Stomach (tissue), 9 donors: ENCODE data around the gene PLEKHH2. TPM values are rescaled to one million over a fixed set of nuclear protein-coding genes. Genes with fewer than 3 reads are reported as not detected.
"Not testable (repeated sequence)": the region's sequence is repeated elsewhere in the genome, so short reads cannot be mapped to it uniquely, and the experiment has no call there.

Experiments
- DNase-seq, 2 donors: peaks; one replicate each; pipeline versions ENCODE4 v3.0.0 to v3.0.0-alpha.2; 2013 to 2019
- H3K27ac ChIP-seq, 5 donors: fragments of 200-600 bp in 4 of 5; sonication (generic) in 4 of 5; one replicate each; pipeline ENCODE4 v1.5.1; 2013 to 2019; ENCODE audit warnings: mild to moderate bottlenecking in 1 of 5, moderate library complexity in 1 of 5
- H3K27me3 ChIP-seq, 3 donors: fragments of 200-600 bp; sonication (generic); one replicate each; pipeline ENCODE4 v1.5.1; 2017 to 2019; ENCODE audit warnings: mixed run types in 1 of 3
- H3K36me3 ChIP-seq, 4 donors: fragments of 200-600 bp; sonication (generic); 1 replicate in 3 of 4; 2 replicates in 1 of 4; pipeline ENCODE4 v1.5.1; 2016 to 2019
- H3K4me1 ChIP-seq, 4 donors: fragments of 200-600 bp; sonication (generic); one replicate each; pipeline ENCODE4 v1.5.1; 2016 to 2019
- H3K4me3 ChIP-seq, 4 donors: fragments of 200-600 bp; sonication (generic) in 3 of 4; one replicate each; pipeline ENCODE4 v1.5.1; 2016 to 2019; ENCODE audit warnings: mild to moderate bottlenecking in 1 of 4
- H3K9me3 ChIP-seq, 4 donors: fragments of 200-600 bp; sonication (generic); one replicate each; pipeline ENCODE4 v1.5.1; 2016 to 2019
- EP300 ChIP-seq: sonication (generic); formaldehyde crosslinking; IDR thresholded peaks from one replicate; pipeline ENCODE4 v1.6.1; 2017; ENCODE audit warnings: antibody characterized with exemption
- POLR2A ChIP-seq, 4 donors: fragments of 450-650 bp; IDR thresholded peaks; one replicate each; pipeline ENCODE4 v1.6.1; 2016; ENCODE audit warnings: antibody characterized with exemption in 4 of 4, control low read depth in 2 of 4, mild to moderate bottlenecking in 1 of 4, moderate library complexity in 1 of 4
- POLR2AphosphoS5 ChIP-seq, 3 donors: sonication (generic); formaldehyde crosslinking; IDR thresholded peaks; one replicate each; pipeline ENCODE4 v1.6.1; 2016; ENCODE audit warnings: antibody characterized with exemption in 3 of 3
- WGBS, 5 donors: extraction: QIAGEN DNeasy Blood & Tissue Kit in 3 of 5; methylation state at CpG; one replicate each; pipeline versions ENCODE4 v1.1.5 to v1.1.7; 2013 to 2018; 5-methylcytosine and 5-hydroxymethylcytosine counted together
- intact Hi-C: fragments of 100-400 bp; cut with DNase I; formaldehyde crosslinking; loops from one replicate; pipeline ENCODE4 v1.15.1; 2023; ENCODE audit warnings: low total_unique reads
- polyA plus RNA-seq, 3 donors: library from polyadenylated mRNA; stranded (reverse); fragments of 200-250 nt; gene quantifications; one replicate each; pipeline ENCODE4 v1.2.3, GENCODE V29; 2013
- total RNA-seq, 5 donors: library from RNA; depleted of rRNA; stranded (reverse); fragments of >200 nt; gene quantifications; one replicate each; pipeline versions ENCODE4 v1.1.0 to v1.2.3, GENCODE V29; 2014 to 2016
- TF ChIP-seq, protein P1 (sequence below), 7 experiments: fragments of 450-650 bp in 4 of 7; fragments of 200-600 bp in 3 of 7; sonication (generic) in 3 of 7; IDR thresholded peaks; one replicate each; pipeline ENCODE4 v1.5.1; 2016 to 2019; ENCODE audit warnings: antibody characterized with exemption in 7 of 7, control low read depth in 2 of 7, mild to moderate bottlenecking in 1 of 7
- donor health status: healthy with polysubstance abuse.
- donor health status: Bipolar disorder and iron deficiency.
- donor health status: healthy.

The PLEKHH2 gene
- total and polyA plus RNA-seq, 8 donors = 1.8 to 130 (median 11.1) TPM

DNA sequence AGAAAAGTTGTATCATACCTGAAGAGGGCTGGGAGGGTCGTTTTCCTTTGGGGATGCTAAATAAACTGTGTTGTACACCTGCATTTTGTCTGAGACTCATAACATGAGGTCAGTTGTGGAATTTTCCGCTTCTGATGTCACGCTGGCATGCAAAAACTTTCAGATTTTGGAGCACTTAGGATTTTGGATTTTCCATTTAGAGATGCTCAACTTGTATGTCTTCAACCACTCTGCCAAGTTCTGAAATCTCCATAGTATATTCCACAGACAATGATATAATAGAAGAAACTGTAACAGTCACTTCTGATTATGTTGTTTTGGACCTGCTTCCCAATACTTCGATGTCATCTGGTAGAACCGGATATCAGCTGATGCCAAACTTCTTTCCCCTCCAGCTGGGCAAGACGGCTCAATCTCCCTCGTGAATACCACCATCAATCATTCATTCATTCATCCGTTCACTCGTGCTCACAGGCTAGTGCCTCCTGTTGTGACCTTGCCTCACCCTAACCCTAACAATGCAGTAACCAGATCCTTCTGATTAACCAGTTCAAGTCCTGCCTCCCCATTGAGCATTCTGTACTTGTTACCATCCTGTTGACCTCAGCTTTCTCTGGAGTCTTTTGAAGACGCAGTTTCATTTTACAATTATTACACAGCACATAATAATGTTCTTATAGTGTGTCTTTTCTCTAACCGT is 5.3 kb upstream of the PLEKHH2 start:
- intact Hi-C loops = no loop called here
- TF ChIP-seq EP300 = no peak
- no peak for TF ChIP-seq POLR2A (IDR thresholded peaks at IDR 0.05)
- TF ChIP-seq, protein P1, sequence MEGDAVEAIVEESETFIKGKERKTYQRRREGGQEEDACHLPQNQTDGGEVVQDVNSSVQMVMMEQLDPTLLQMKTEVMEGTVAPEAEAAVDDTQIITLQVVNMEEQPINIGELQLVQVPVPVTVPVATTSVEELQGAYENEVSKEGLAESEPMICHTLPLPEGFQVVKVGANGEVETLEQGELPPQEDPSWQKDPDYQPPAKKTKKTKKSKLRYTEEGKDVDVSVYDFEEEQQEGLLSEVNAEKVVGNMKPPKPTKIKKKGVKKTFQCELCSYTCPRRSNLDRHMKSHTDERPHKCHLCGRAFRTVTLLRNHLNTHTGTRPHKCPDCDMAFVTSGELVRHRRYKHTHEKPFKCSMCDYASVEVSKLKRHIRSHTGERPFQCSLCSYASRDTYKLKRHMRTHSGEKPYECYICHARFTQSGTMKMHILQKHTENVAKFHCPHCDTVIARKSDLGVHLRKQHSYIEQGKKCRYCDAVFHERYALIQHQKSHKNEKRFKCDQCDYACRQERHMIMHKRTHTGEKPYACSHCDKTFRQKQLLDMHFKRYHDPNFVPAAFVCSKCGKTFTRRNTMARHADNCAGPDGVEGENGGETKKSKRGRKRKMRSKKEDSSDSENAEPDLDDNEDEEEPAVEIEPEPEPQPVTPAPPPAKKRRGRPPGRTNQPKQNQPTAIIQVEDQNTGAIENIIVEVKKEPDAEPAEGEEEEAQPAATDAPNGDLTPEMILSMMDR (IDR thresholded peaks at IDR 0.05) = no peak
- TF ChIP-seq POLR2AphosphoS5 (IDR thresholded peaks at IDR 0.05) = no peak
- Histone ChIP-seq H3K4me3 (no peak overlapping the region), H3K4me1 (peaks cover 5 to 18% (median 13%) of the 10 kb centered on the region in 4 donors), H3K27me3 (peaks cover 0 to 19% (median 0%) of the 10 kb centered on the region in 3 donors), H3K9me3 (peaks cover 0 to 4% (median 0%) of the 10 kb centered on the region in 4 donors), H3K36me3 (no peaks in the 10 kb centered on the region), H3K27ac (no peak overlapping the region)
- DNase-seq = no peak
- 59 to 65% (median 61%) methylated on average over 11 of the region's 11 CpGs for WGBS, 5 donors

DNA sequence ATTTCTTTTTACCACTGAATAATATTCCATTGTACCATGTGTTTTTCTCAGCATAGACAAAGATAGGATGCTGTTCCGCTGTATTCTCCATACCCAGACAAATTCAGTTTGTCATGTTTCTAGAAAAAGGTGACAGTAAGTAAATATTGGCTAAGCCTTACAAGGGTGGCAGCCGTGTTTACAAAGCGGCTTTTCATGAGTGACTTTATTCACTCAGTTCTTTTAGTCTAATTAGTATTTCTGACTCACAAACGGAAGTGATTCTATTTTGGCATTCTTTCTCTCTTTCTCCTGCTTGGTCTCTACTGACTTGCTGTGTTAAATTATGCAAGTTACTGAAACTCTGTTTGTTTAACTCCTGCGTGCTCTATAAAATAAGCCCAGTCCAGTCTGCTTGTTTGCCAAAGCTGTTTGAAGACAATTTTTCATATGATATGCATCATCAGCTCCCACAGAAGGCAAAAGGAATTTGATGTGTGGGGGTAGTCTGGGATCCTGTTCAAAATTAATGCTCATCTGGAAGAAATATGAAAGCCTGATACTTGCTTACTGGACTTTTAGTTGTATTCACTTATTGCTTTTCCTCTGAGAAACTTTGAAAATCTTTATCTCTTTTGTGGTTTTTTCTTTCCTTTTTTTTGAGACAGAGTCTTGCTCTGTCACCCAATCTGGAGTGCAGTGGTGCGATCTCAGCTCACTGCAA is 2.3 kb upstream of the PLEKHH2 start:
- Histone ChIP-seq H3K36me3 (no peaks in the 10 kb centered on the region), H3K9me3 (no peaks in the 10 kb centered on the region), H3K27ac (peak overlapping the region in 3 of 5 donors; percentile 41 to 52 (median 48)), H3K4me1 (peaks cover 5 to 25% (median 23%) of the 10 kb centered on the region in 4 donors), H3K4me3 (no peak overlapping the region), H3K27me3 (peaks cover 0 to 28% (median 7%) of the 10 kb centered on the region in 3 donors)
- WGBS, 5 donors = 12 to 35% (median 19%) methylated on average over 6 of the region's 6 CpGs
- DNase-seq = peak in 1 of 2 donors; percentile 79
- peak in 1 of 3 donors; percentile 40 for TF ChIP-seq POLR2AphosphoS5 (IDR thresholded peaks at IDR 0.05)
- no peak for TF ChIP-seq POLR2A (IDR thresholded peaks at IDR 0.05)
- intact Hi-C loops = no loop called here

DNA sequence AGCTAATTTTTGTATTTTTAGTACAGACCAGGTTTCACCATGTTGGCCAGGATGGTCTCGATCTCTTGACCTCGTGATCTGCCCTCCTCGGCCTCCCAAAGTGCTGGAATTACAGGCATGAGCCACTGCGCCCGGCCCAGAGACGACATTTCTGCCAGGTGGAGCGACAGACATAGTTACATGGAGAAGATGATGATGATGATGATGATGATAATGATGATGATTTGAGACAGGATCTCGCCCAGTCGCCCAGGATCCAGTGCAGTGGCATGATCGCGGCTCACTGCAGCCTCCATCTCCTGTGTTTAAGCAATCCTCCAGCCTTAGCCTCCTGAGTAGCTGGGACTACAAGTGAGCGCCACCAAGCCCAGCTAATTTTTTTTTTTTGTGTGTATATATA is 907 bp upstream of the PLEKHH2 start:
- intact Hi-C loops, H3K36me3 ChIP-seq, H3K27ac ChIP-seq, H3K4me3 ChIP-seq, H3K9me3 ChIP-seq, DNase-seq: not testable (repeated sequence)
- 94 to 98% (median 95%) methylated on average over 12 of the region's 12 CpGs for WGBS, 5 donors
- Histone ChIP-seq H3K27me3 (peaks cover 0 to 28% (median 7%) of the 10 kb centered on the region in 3 donors), H3K4me1 (peaks cover 5 to 25% (median 23%) of the 10 kb centered on the region in 4 donors)

DNA sequence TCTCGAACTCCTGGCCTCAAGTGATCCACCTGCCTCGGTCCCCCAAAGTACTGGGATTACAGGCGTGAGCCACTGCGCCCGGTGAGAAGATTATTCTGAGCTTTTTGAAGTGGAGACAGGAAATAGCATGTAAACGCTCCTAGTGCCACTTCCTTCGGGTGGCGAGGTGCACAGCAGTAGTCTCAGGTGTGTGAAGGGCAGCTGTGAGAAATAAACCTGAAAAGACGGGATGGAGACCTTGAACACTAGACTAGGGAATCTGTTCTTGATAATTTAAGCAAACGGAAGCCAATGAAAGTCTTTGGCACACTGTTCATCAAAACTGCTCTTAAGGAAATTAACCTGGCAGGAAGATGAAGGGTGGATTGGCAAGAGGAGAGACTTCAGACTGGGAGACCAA is 439 bp upstream of the PLEKHH2 start:
- Histone ChIP-seq H3K27ac (peak overlapping the region in 3 of 5 donors; percentile 79 to 89 (median 86)), H3K27me3 (peaks cover 0 to 28% (median 7%) of the 10 kb centered on the region in 3 donors), H3K36me3 (no peaks in the 10 kb centered on the region), H3K9me3 (no peaks in the 10 kb centered on the region), H3K4me1 (peaks cover 5 to 25% (median 23%) of the 10 kb centered on the region in 4 donors), H3K4me3 (peak overlapping the region; percentile 72 to 93 (median 88))
- intact Hi-C loops = no loop called here
- DNase-seq = no peak
- TF ChIP-seq, protein P1 (IDR thresholded peaks at IDR 0.05) = no peak
- TF ChIP-seq EP300 (no peak), POLR2AphosphoS5 (IDR thresholded peaks at IDR 0.05) (no peak)
- 21 to 37% (median 32%) methylated on average over 9 to 10 of the region's 10 CpGs for WGBS, 5 donors

DNA sequence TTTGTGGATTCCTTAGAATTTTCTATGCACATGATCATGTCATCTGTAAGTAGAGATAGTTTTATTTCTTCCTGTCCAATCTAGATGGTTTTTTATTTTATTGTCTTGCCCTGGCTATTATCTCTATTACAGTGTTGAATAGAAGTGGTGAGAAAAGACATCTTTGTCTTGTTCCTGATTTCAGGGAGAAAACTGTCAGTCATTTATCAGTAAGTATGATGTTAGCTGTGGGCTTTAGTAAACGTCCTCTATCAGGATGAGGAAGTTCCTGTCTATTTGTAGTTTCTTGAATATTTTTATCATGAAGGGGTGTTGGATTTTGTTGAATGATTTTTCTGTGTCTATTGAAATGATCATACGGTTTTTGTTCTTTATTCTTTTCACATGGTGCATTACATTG is 5.3 kb downstream of the PLEKHH2 start:
- no peak for TF ChIP-seq EP300
- TF ChIP-seq, protein P1 (IDR thresholded peaks at IDR 0.05) = no peak
- no peak for TF ChIP-seq POLR2AphosphoS5 (IDR thresholded peaks at IDR 0.05)
- no peak for TF ChIP-seq POLR2A (IDR thresholded peaks at IDR 0.05)
- Histone ChIP-seq H3K9me3 (no peaks in the 10 kb centered on the region), H3K27me3 (peaks cover 0 to 3% (median 3%) of the 10 kb centered on the region in 3 donors), H3K27ac (no peak overlapping the region), H3K4me3 (no peak overlapping the region), H3K36me3 (no peaks in the 10 kb centered on the region), H3K4me1 (peaks cover 0 to 6% (median 3%) of the 10 kb centered on the region in 4 donors)
- intact Hi-C loops = no loop called here
- DNase-seq = no peak
- WGBS, 5 donors = 37 to 58% (median 45%) methylated on average over 2 of the region's 2 CpGs
